ENCODE data around the gene LMX1B.

Gene LMX1B

GRCh38 chr9:126692041-126692758, 78.5 kb downstream of the LMX1B start:
- H3K4me3 ChIP-seq (ENCODE audit: low read length): no peak overlapping the region
- no peaks in the 10 kb centered on the region for H3K4me1 ChIP-seq (ENCODE audit: control insufficient read depth, low read length)
- H3K36me3 ChIP-seq (ENCODE audit: control insufficient read depth, low read length): no peaks in the 10 kb centered on the region
- H3K9me3 ChIP-seq (ENCODE audit: control insufficient read depth, insufficient read depth, low read length): no peaks in the 10 kb centered on the region
- H3K27ac ChIP-seq (ENCODE audit: low read depth, low read length): no peak overlapping the region
- H3F3A ChIP-seq (ENCODE audit: control insufficient read depth, insufficient read depth): no peaks in the 10 kb centered on the region
- no peaks in the 10 kb centered on the region for H3K79me2 ChIP-seq (ENCODE audit: control insufficient read depth, low read length)
- H4K20me1 ChIP-seq (ENCODE audit: control insufficient read depth, insufficient read depth, low read depth, low read length): no peaks in the 10 kb centered on the region
- TF ChIP-seq EZH2phosphoT487 (IDR thresholded peaks at IDR 0.05; ENCODE audit: borderline replicate concordance, low read length): no peak
- no peak for TF ChIP-seq CTCF (IDR thresholded peaks at IDR 0.05; ENCODE audit: low read depth, low read length, poor library complexity, severe bottlenecking)
- no peak overlapping the region for H3K4me2 ChIP-seq (ENCODE audit: low read length)
- no peaks in the 10 kb centered on the region for H3K9me2 ChIP-seq (replicated peaks; ENCODE audit: control insufficient read depth, low read length)
- no peaks in the 10 kb centered on the region for H3K27me3 ChIP-seq (ENCODE audit: control insufficient read depth, low read length)

- H3K27me3 ChIP-seq (ENCODE audit: control insufficient read depth, low read length): no peaks in the 10 kb centered on the region
- H3K9me3 ChIP-seq (ENCODE audit: control insufficient read depth, insufficient read depth, low read length): no peaks in the 10 kb centered on the region
- no peaks in the 10 kb centered on the region for H4K20me1 ChIP-seq (ENCODE audit: control insufficient read depth, insufficient read depth, low read depth, low read length)
- H3K4me3 ChIP-seq (ENCODE audit: low read length): no peak overlapping the region
- no peaks in the 10 kb centered on the region for H3K4me1 ChIP-seq (ENCODE audit: control insufficient read depth, low read length)
- no peak overlapping the region for H3K27ac ChIP-seq (ENCODE audit: low read depth, low read length)
- H3F3A ChIP-seq (ENCODE audit: control insufficient read depth, insufficient read depth): no peaks in the 10 kb centered on the region
- no peak overlapping the region for H3K4me2 ChIP-seq (ENCODE audit: low read length)
- H3K36me3 ChIP-seq (ENCODE audit: control insufficient read depth, low read length): no peaks in the 10 kb centered on the region
- H3K79me2 ChIP-seq (ENCODE audit: control insufficient read depth, low read length): no peaks in the 10 kb centered on the region
- no peak for TF ChIP-seq CTCF (IDR thresholded peaks at IDR 0.05; ENCODE audit: low read depth, low read length, poor library complexity, severe bottlenecking)
- TF ChIP-seq EZH2phosphoT487 (IDR thresholded peaks at IDR 0.05; ENCODE audit: borderline replicate concordance, low read length): no peak
- H3K9me2 ChIP-seq (replicated peaks; ENCODE audit: control insufficient read depth, low read length): no peaks in the 10 kb centered on the region
Measured at GRCh38 chr9:126692759-126693427, 79.2 kb downstream of the LMX1B start.

- H4K20me1 ChIP-seq (ENCODE audit: control insufficient read depth, insufficient read depth, low read depth, low read length): no peaks in the 10 kb centered on the region
- H3K4me1 ChIP-seq (ENCODE audit: control insufficient read depth, low read length): no peaks in the 10 kb centered on the region
- H3K79me2 ChIP-seq (ENCODE audit: control insufficient read depth, low read length): no peaks in the 10 kb centered on the region
- TF ChIP-seq CTCF (IDR thresholded peaks at IDR 0.05; ENCODE audit: low read depth, low read length, poor library complexity, severe bottlenecking) (no peak), EZH2phosphoT487 (IDR thresholded peaks at IDR 0.05; ENCODE audit: borderline replicate concordance, low read length) (no peak)
- H3K36me3 ChIP-seq (ENCODE audit: control insufficient read depth, low read length): no peaks in the 10 kb centered on the region
- H3F3A ChIP-seq (ENCODE audit: control insufficient read depth, insufficient read depth): no peaks in the 10 kb centered on the region
- H3K27me3 ChIP-seq (ENCODE audit: control insufficient read depth, low read length): no peaks in the 10 kb centered on the region
- H3K4me3 ChIP-seq (ENCODE audit: low read length): no peak overlapping the region
- H3K9me3 ChIP-seq (ENCODE audit: control insufficient read depth, insufficient read depth, low read length): no peaks in the 10 kb centered on the region
- H3K27ac ChIP-seq (ENCODE audit: low read depth, low read length): no peak overlapping the region
- no peak overlapping the region for H3K4me2 ChIP-seq (ENCODE audit: low read length)
- no peaks in the 10 kb centered on the region for H3K9me2 ChIP-seq (replicated peaks; ENCODE audit: control insufficient read depth, low read length)
Measured at GRCh38 chr9:126693428-126693944, 79.8 kb downstream of the LMX1B start.
